ENCODE data around the gene ALG14.

The ALG14 gene

DNA sequence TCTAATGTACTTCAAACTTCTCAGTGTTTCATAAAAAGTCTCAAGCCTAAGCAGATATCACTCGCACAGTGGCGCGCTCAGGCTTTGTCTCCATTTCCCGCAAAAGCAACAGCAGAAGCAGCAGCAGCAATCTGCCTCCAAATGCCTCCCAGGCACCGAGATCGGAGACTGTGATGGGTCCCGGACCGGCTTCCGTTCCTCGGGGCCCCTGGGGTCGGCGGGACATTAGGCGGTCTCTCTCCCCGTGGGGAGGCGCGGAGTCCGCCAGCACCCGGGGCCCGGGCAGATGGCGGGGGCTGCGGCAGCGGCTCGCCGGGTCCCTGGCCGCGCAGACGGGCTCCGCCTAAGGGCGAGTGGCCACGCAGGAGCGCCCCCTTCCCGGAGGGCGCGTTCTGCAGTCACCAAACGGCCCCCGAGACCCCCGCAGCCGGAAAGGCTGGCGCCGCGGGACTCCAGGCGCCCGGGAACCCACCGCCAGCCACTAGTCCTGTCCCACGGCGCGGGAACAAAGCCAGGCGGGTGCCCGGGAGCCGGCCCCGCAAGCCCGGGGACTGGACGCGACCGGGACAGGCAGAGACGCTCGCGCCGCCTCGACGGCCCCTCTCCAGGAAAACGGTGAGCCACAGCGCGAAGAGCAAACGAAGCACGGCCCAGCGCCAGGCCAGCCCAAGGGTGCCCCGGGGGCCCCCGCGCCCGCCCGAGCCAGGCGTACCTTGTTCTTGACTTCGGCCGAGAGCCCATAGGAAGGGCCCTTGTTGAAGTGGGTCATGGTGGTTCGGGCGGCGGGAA is 146.4 kb downstream of the ALG14 start (continued):
- TF ChIP-seq ZNF239 (tag by site-specific recombination; IDR thresholded peaks at IDR 0.05), result no peak; the same call in 1 of the 2 replicates
- no peak for TF ChIP-seq ZNF292 (tag by site-specific recombination; IDR thresholded peaks at IDR 0.05; ENCODE audit: borderline replicate concordance, low read depth)
- no peak for TF ChIP-seq INSM2 (tag by site-specific recombination; IDR thresholded peaks at IDR 0.05)
- no peak for TF ChIP-seq ZNF558 (tag by site-specific recombination; IDR thresholded peaks at IDR 0.05)
- TF ChIP-seq PATZ1 (tag by site-specific recombination; IDR thresholded peaks at IDR 0.05), result no peak; the same call in 1 of the 2 replicates
- no peak for TF ChIP-seq ZNF555 (tag by site-specific recombination; conservative IDR thresholded peaks at IDR 0.05)
- no peak for TF ChIP-seq ZNF501 (tag by site-specific recombination; IDR thresholded peaks at IDR 0.05)
- TF ChIP-seq ZNF529 (tag by site-specific recombination; IDR thresholded peaks at IDR 0.05; ENCODE audit: insufficient replicate concordance), result no peak
- no peak for TF ChIP-seq ZNF175 (tag by site-specific recombination; IDR thresholded peaks at IDR 0.05)
- no peak for TF ChIP-seq KLF17 (tag by site-specific recombination; IDR thresholded peaks at IDR 0.05)
- no peak for TF ChIP-seq KLF16 (tag by site-specific recombination; IDR thresholded peaks at IDR 0.05)
- TF ChIP-seq, protein P1, sequence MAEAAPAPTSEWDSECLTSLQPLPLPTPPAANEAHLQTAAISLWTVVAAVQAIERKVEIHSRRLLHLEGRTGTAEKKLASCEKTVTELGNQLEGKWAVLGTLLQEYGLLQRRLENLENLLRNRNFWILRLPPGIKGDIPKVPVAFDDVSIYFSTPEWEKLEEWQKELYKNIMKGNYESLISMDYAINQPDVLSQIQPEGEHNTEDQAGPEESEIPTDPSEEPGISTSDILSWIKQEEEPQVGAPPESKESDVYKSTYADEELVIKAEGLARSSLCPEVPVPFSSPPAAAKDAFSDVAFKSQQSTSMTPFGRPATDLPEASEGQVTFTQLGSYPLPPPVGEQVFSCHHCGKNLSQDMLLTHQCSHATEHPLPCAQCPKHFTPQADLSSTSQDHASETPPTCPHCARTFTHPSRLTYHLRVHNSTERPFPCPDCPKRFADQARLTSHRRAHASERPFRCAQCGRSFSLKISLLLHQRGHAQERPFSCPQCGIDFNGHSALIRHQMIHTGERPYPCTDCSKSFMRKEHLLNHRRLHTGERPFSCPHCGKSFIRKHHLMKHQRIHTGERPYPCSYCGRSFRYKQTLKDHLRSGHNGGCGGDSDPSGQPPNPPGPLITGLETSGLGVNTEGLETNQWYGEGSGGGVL (tag by site-specific recombination; IDR thresholded peaks at IDR 0.05), result no peak
- TF ChIP-seq ZNF560 (tag by site-specific recombination; IDR thresholded peaks at IDR 0.05; ENCODE audit: borderline replicate concordance), result no peak
- TF ChIP-seq ZNF146 (tag by site-specific recombination; IDR thresholded peaks at IDR 0.05), result no peak
- TF ChIP-seq BCL11B (tag by site-specific recombination; IDR thresholded peaks at IDR 0.05; ENCODE audit: low read depth), result no peak
- TF ChIP-seq ZNF157 (tag by site-specific recombination; IDR thresholded peaks at IDR 0.05), result no peak
- TF ChIP-seq, protein P2, sequence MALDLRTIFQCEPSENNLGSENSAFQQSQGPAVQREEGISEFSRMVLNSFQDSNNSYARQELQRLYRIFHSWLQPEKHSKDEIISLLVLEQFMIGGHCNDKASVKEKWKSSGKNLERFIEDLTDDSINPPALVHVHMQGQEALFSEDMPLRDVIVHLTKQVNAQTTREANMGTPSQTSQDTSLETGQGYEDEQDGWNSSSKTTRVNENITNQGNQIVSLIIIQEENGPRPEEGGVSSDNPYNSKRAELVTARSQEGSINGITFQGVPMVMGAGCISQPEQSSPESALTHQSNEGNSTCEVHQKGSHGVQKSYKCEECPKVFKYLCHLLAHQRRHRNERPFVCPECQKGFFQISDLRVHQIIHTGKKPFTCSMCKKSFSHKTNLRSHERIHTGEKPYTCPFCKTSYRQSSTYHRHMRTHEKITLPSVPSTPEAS (tag by site-specific recombination; IDR thresholded peaks at IDR 0.05), result 0 out of 2 replicates have a peak, but pooled peaks have one; percentile 3
- TF ChIP-seq, protein P3, sequence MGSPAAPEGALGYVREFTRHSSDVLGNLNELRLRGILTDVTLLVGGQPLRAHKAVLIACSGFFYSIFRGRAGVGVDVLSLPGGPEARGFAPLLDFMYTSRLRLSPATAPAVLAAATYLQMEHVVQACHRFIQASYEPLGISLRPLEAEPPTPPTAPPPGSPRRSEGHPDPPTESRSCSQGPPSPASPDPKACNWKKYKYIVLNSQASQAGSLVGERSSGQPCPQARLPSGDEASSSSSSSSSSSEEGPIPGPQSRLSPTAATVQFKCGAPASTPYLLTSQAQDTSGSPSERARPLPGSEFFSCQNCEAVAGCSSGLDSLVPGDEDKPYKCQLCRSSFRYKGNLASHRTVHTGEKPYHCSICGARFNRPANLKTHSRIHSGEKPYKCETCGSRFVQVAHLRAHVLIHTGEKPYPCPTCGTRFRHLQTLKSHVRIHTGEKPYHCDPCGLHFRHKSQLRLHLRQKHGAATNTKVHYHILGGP (tag by site-specific recombination; IDR thresholded peaks at IDR 0.05), result no peak
- TF ChIP-seq, protein P4, sequence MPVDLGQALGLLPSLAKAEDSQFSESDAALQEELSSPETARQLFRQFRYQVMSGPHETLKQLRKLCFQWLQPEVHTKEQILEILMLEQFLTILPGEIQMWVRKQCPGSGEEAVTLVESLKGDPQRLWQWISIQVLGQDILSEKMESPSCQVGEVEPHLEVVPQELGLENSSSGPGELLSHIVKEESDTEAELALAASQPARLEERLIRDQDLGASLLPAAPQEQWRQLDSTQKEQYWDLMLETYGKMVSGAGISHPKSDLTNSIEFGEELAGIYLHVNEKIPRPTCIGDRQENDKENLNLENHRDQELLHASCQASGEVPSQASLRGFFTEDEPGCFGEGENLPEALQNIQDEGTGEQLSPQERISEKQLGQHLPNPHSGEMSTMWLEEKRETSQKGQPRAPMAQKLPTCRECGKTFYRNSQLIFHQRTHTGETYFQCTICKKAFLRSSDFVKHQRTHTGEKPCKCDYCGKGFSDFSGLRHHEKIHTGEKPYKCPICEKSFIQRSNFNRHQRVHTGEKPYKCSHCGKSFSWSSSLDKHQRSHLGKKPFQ (tag by site-specific recombination; IDR thresholded peaks at IDR 0.05), result no peak; the same call in 1 of the 2 replicates
- TF ChIP-seq ZNF610 (tag by site-specific recombination; IDR thresholded peaks at IDR 0.05; ENCODE audit: borderline replicate concordance), result no peak
- TF ChIP-seq KLF1 (tag by site-specific recombination; IDR thresholded peaks at IDR 0.05), result no peak
- no peak for TF ChIP-seq SP3 (tag by site-specific recombination; IDR thresholded peaks at IDR 0.05)
- TF ChIP-seq ZNF274 (IDR thresholded peaks at IDR 0.05; ENCODE audit: low read length), result no peak
- no peak for TF ChIP-seq ZNF274 (tag by site-specific recombination; IDR thresholded peaks at IDR 0.05; ENCODE audit: borderline replicate concordance)
- no peak for TF ChIP-seq SCRT2 (tag by site-specific recombination; IDR thresholded peaks at IDR 0.05)
- TF ChIP-seq ZBTB44 (tag by site-specific recombination; IDR thresholded peaks at IDR 0.05), result 0 out of 2 replicates have a peak, but pooled peaks have one; percentile 20

All from HEK293 (cell line).